Measurements from ENCODE around the gene TBX19. TPM values are rescaled to one million over a fixed set of nuclear protein-coding genes. Genes with fewer than 3 reads are reported as not detected.

The TBX19 gene
- total and polyA plus RNA-seq, 2 donors (not counting 1 experiment from before 2014, with no cell fraction given) = 6.3 to 7.0 TPM

DNA sequence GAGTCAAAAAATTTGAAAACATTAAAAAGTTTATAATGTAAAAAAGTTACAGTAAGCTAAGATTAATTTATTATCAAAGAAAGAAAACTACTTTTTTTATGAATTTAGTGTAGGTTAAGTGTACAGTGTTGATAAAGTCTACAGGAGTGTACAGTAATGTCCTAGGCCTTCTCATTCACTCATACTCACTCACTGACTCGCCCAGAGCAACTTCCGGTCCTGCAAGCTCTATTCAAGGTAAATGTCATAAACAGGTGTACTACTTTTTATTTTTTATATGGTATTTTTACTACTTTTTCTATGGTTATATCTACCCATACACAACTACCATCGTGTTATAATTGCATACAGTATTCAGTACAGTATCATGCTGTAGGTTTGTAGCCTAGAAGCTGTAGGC, 49.6 kb downstream of the TBX19 start:
- intact Hi-C loops (cut with micrococcal nuclease) = no loop called here
- Mint-ChIP-seq H3K27me3 (no peaks in the 10 kb centered on the region), H3K9me3 (ENCODE audit: insufficient read depth) (no peaks in the 10 kb centered on the region), H3K4me1 (no peaks in the 10 kb centered on the region), H3K4me3 (no peak overlapping the region), H3K27ac (no peak overlapping the region)
- no CpG with 5 or more reads among the region's 3 CpGs for WGBS (ENCODE audit: insufficient coverage)
- no peaks in the 10 kb centered on the region for H3K79me2 ChIP-seq (ENCODE audit: control insufficient read depth, insufficient read depth, low read length)
- ChIA-PET POLR2A (interaction anchor here (0.6 kb wide), 1 partner anchor 18 kb away, joined by 3 read pairs; no protein-coding TSS in a partner anchor), CTCF (interaction anchor here (1.3 to 2.6 kb wide), 2 partner anchors 10 to 12 kb away, joined by 3 to 9 read pairs; no protein-coding TSS in a partner anchor)
- no peaks in the 10 kb centered on the region for H3K4me1 ChIP-seq (ENCODE audit: control insufficient read depth in 2 of 2, insufficient read depth in 2 of 2, low read length in 2 of 2)
- no peak for ATAC-seq (ENCODE audit: low read depth)
- H4K20me1 ChIP-seq (ENCODE audit: control insufficient read depth, insufficient read depth, low read length, poor library complexity, severe bottlenecking) = no peaks in the 10 kb centered on the region
- no peak overlapping the region for H2AFZ ChIP-seq (ENCODE audit: insufficient read depth, low read depth, low read length, poor library complexity, severe bottlenecking)
- no peak for DNase-seq
- H3K27me3 ChIP-seq (replicated peaks in 1 of 4; ENCODE audit: control extremely low read depth in 1 of 4, control insufficient read depth in 3 of 4, insufficient read depth in 4 of 4, low read length in 3 of 4) = no peaks in the 10 kb centered on the region
- TF ChIP-seq EZH2 (IDR thresholded peaks at IDR 0.05; ENCODE audit: borderline replicate concordance, insufficient read depth, low read depth, low read length, poor library complexity, severe bottlenecking) = no peak
- TF ChIP-seq, protein P1, sequence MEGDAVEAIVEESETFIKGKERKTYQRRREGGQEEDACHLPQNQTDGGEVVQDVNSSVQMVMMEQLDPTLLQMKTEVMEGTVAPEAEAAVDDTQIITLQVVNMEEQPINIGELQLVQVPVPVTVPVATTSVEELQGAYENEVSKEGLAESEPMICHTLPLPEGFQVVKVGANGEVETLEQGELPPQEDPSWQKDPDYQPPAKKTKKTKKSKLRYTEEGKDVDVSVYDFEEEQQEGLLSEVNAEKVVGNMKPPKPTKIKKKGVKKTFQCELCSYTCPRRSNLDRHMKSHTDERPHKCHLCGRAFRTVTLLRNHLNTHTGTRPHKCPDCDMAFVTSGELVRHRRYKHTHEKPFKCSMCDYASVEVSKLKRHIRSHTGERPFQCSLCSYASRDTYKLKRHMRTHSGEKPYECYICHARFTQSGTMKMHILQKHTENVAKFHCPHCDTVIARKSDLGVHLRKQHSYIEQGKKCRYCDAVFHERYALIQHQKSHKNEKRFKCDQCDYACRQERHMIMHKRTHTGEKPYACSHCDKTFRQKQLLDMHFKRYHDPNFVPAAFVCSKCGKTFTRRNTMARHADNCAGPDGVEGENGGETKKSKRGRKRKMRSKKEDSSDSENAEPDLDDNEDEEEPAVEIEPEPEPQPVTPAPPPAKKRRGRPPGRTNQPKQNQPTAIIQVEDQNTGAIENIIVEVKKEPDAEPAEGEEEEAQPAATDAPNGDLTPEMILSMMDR (IDR thresholded peaks at IDR 0.05) = no peak
- no peak overlapping the region for H3K9ac ChIP-seq (ENCODE audit: low read length)
- no peak overlapping the region for H3K27ac ChIP-seq (ENCODE audit: low read length in 2 of 2)
- H3K4me2 ChIP-seq (replicated peaks; ENCODE audit: low read depth, low read length, poor library complexity, severe bottlenecking) = no peak overlapping the region
- H3K9me3 ChIP-seq (ENCODE audit: control extremely low read depth in 1 of 3, control insufficient read depth in 2 of 3, insufficient read depth in 1 of 3, low read length in 2 of 3) = no peaks in the 10 kb centered on the region
- no peak overlapping the region for H3K4me3 ChIP-seq (ENCODE audit: control extremely low read depth in 1 of 5, extremely low read depth in 1 of 5, insufficient read depth in 1 of 5, low read depth in 2 of 5, low read length in 4 of 5)
- H3K36me3 ChIP-seq (replicated peaks in 1 of 2; ENCODE audit: control extremely low read depth in 1 of 2, control insufficient read depth in 1 of 2, extremely low read depth in 1 of 2, insufficient read depth in 2 of 2, low read length in 1 of 2) = no peaks in the 10 kb centered on the region

DNA sequence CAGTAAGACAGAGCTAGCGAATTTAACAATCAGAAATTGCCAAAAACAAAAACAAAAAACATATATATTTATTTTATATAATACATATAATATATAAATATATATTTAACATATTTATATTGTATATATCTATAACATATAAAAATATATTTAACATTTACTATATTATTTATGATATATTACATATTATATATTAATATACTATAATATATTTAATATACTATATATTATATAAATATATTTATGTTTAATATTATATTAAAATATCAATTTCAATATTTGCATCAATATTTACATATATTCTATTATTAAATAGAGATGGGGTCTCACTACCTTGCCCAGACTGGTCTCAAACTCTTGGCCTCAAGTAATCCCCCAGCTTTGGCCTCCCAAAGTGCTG, 50.9 kb downstream of the TBX19 start:
- H3K79me2 ChIP-seq (ENCODE audit: control insufficient read depth, insufficient read depth, low read length) = no peaks in the 10 kb centered on the region
- no peaks in the 10 kb centered on the region for H3K4me1 ChIP-seq (ENCODE audit: control insufficient read depth in 2 of 2, insufficient read depth in 2 of 2, low read length in 2 of 2)
- Mint-ChIP-seq H3K9me3 (ENCODE audit: insufficient read depth) (no peaks in the 10 kb centered on the region), H3K4me3 (no peak overlapping the region), H3K4me1 (no peaks in the 10 kb centered on the region), H3K27me3 (no peaks in the 10 kb centered on the region), H3K27ac (no peak overlapping the region)
- ChIA-PET CTCF (interaction anchor here (1.3 to 2.6 kb wide), 2 partner anchors 8 to 11 kb away, joined by 3 to 9 read pairs; no protein-coding TSS in a partner anchor), POLR2A (no interaction called here)
- intact Hi-C loops (cut with micrococcal nuclease) = no loop called here
- no peak overlapping the region for H3K4me3 ChIP-seq (ENCODE audit: control extremely low read depth in 1 of 5, extremely low read depth in 1 of 5, insufficient read depth in 1 of 5, low read depth in 2 of 5, low read length in 4 of 5)
- no peaks in the 10 kb centered on the region for H3K9me3 ChIP-seq (ENCODE audit: control extremely low read depth in 1 of 3, control insufficient read depth in 2 of 3, insufficient read depth in 1 of 3, low read length in 2 of 3)
- DNase-seq = no peak
- H3K4me2 ChIP-seq (replicated peaks; ENCODE audit: low read depth, low read length, poor library complexity, severe bottlenecking) = no peak overlapping the region
- no CpG with 5 or more reads among the region's 1 CpG for WGBS (ENCODE audit: insufficient coverage)
- H3K27ac ChIP-seq (ENCODE audit: low read length in 2 of 2) = no peak overlapping the region
- H3K27me3 ChIP-seq (replicated peaks in 1 of 4; ENCODE audit: control extremely low read depth in 1 of 4, control insufficient read depth in 3 of 4, insufficient read depth in 4 of 4, low read length in 3 of 4) = no peaks in the 10 kb centered on the region
- TF ChIP-seq EZH2 (IDR thresholded peaks at IDR 0.05; ENCODE audit: borderline replicate concordance, insufficient read depth, low read depth, low read length, poor library complexity, severe bottlenecking) = no peak
- TF ChIP-seq, protein P1 (IDR thresholded peaks at IDR 0.05) = no peak
- no peak overlapping the region for H2AFZ ChIP-seq (ENCODE audit: insufficient read depth, low read depth, low read length, poor library complexity, severe bottlenecking)
- H3K9ac ChIP-seq (ENCODE audit: low read length) = no peak overlapping the region
- H3K36me3 ChIP-seq (replicated peaks in 1 of 2; ENCODE audit: control extremely low read depth in 1 of 2, control insufficient read depth in 1 of 2, extremely low read depth in 1 of 2, insufficient read depth in 2 of 2, low read length in 1 of 2) = no peaks in the 10 kb centered on the region
- H4K20me1 ChIP-seq (ENCODE audit: control insufficient read depth, insufficient read depth, low read length, poor library complexity, severe bottlenecking) = no peaks in the 10 kb centered on the region
- ATAC-seq (ENCODE audit: low read depth) = no peak
